ENCODE data around the gene INPP4B. TPM values are rescaled to one million over a fixed set of nuclear protein-coding genes. Genes with fewer than 3 reads are reported as not detected.

The INPP4B gene
- total RNA-seq, 1 experiment from 2014 or later, result 41.0 TPM

- no peak for ATAC-seq
- intact Hi-C loops (cut with micrococcal nuclease), result loop anchor here (1.0 to 2.0 kb wide), 4 partner anchors 64 to 198 kb away; no protein-coding TSS in a partner anchor
- Histone ChIP-seq H3K4me3 (ENCODE audit: low read length) (no peak overlapping the region), H3K9me3 (ENCODE audit: low read length) (no peaks in the 10 kb centered on the region), H3K4me2 (ENCODE audit: low read length) (peak overlapping the region; percentile 43), H3K79me2 (ENCODE audit: low read length) (no peaks in the 10 kb centered on the region), H2AFZ (ENCODE audit: low read length) (peak overlapping the region; percentile 39), H4K20me1 (ENCODE audit: low read length) (no peaks in the 10 kb centered on the region), H3K9ac (ENCODE audit: low read length) (peak overlapping the region; percentile 51), H3F3A (ENCODE audit: low read length, unreplicated experiment) (peaks cover 6% of the 10 kb centered on the region), H3K27me3 (ENCODE audit: low read length) (no peaks in the 10 kb centered on the region), H3K4me1 (ENCODE audit: insufficient read depth, low read length) (peaks cover 38% of the 10 kb centered on the region), H3K27ac (ENCODE audit: low read length) (peak overlapping the region; percentile 93), H3K9me2 (replicated peaks; ENCODE audit: low read length) (no peaks in the 10 kb centered on the region), H3K36me3 (ENCODE audit: low read depth, low read length) (no peaks in the 10 kb centered on the region)
- TF ChIP-seq CTCF (conservative IDR thresholded peaks at IDR 0.05; ENCODE audit: low read depth, low read length) (no peak), EZH2phosphoT487 (IDR thresholded peaks at IDR 0.05; ENCODE audit: borderline replicate concordance, low read length) (no peak), EZH2 (IDR thresholded peaks at IDR 0.05; ENCODE audit: low read length, unreplicated experiment) (no peak)
- no TSS peak for BruUV-seq (replicated peaks)
- peak; percentile 37 for DNase-seq
- ChIA-PET POLR2A (ENCODE audit: unreplicated experiment) (interaction anchor here (0.6 kb wide), 1 partner anchor 63 kb away, joined by 3 read pairs; no protein-coding TSS in a partner anchor), CTCF (no interaction called here)
These were observed 295.1 kb downstream of the INPP4B start for GRCh38 chr4:142550965-142551364.

GRCh38 chr4:142549726-142550463 is 296.2 kb downstream of the INPP4B start:
- peak; percentile 96 for DNase-seq
- H3K36me3 ChIP-seq (ENCODE audit: low read depth, low read length), result no peaks in the 10 kb centered on the region
- no TSS peak for BruUV-seq (replicated peaks)
- H3K9me2 ChIP-seq (replicated peaks; ENCODE audit: low read length), result no peaks in the 10 kb centered on the region
- peak overlapping the region; percentile 1; the same call in 1 of the 2 replicates for H3K4me3 ChIP-seq (ENCODE audit: low read length)
- H3K4me1 ChIP-seq (ENCODE audit: insufficient read depth, low read length), result peaks cover 36% of the 10 kb centered on the region
- peak overlapping the region; percentile 55 for H3K4me2 ChIP-seq (ENCODE audit: low read length)
- H3F3A ChIP-seq (ENCODE audit: low read length, unreplicated experiment), result peaks cover 6% of the 10 kb centered on the region
- H3K9ac ChIP-seq (ENCODE audit: low read length), result peak overlapping the region; percentile 64
- H4K20me1 ChIP-seq (ENCODE audit: low read length), result no peaks in the 10 kb centered on the region
- intact Hi-C loops (cut with micrococcal nuclease), result loop anchor here (1.0 to 2.0 kb wide), 4 partner anchors 65 to 197 kb away; no protein-coding TSS in a partner anchor
- CTCF ChIA-PET, result interaction anchor here (0.6 to 1.0 kb wide), 3 partner anchors 76 to 436 kb away, joined by 3 to 4 read pairs (median 3); no protein-coding TSS in a partner anchor
- no peaks in the 10 kb centered on the region for H3K9me3 ChIP-seq (ENCODE audit: low read length)
- no peaks in the 10 kb centered on the region for H3K79me2 ChIP-seq (ENCODE audit: low read length)
- peak overlapping the region; percentile 11; the same call in 1 of the 2 replicates for H2AFZ ChIP-seq (ENCODE audit: low read length)
- POLR2A ChIA-PET (ENCODE audit: unreplicated experiment), result interaction anchor here (0.6 kb wide), 2 partner anchors 75 to 84 kb away, joined by 4 to 5 read pairs; no protein-coding TSS in a partner anchor
- H3K27me3 ChIP-seq (ENCODE audit: low read length), result no peaks in the 10 kb centered on the region
- H3K27ac ChIP-seq (ENCODE audit: low read length), result peak overlapping the region; percentile 93
- peak; percentile 92 for ATAC-seq
- no peak for TF ChIP-seq EZH2phosphoT487 (IDR thresholded peaks at IDR 0.05; ENCODE audit: borderline replicate concordance, low read length)
- peak; percentile 20; the same call in 1 of the 2 replicates for TF ChIP-seq CTCF (conservative IDR thresholded peaks at IDR 0.05; ENCODE audit: low read depth, low read length)

All from PC-3 (cell line).